ENCODE data around the gene CLDN1.

DNA sequence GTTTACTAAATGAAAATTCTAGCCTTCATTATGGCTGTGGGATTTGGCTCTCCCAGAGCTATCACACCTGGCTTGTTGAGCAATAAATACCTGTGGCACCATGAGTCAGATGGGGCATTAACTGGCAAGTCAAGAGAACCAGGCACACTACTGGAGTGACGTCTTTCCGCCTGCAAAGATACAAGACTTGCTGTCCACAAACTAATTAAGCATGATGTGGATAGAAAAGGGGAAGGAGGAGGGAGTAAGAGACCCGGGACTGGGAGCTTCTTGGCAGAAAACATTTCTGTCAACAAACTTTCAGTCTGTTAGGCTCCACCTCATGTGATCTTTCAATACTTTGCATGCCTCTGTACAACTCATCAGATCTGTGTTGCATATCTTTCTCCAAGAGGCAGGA is 56.5 kb downstream of the CLDN1 start:
- TF ChIP-seq EZH2 (IDR thresholded peaks at IDR 0.05; ENCODE audit: borderline replicate concordance) (no peak), CTCF (IDR thresholded peaks at IDR 0.05; ENCODE audit: poor library complexity) (no peak)

All from hepatocyte (in vitro differentiated cells).